ENCODE data around the gene ZNF592.

DNA sequence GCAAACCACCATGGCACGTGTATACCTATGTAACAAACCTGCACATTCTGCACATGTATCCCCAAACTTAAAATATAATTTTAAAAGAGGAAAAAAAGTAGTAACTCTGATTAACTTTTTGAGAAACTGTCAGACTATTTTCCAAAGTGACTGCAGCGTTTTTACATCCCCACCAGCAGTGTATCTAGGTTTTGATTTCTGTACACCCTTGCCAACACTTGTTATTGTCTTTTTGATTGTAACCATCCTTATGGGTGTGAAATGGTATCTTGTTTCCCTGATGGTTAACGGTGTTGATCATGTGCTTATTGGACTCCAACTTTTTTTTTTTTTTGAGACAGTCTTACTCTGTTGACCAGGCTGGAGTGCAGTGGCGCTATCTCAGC, 45.8 kb downstream of the ZNF592 start:
- TF ChIP-seq, protein P1, sequence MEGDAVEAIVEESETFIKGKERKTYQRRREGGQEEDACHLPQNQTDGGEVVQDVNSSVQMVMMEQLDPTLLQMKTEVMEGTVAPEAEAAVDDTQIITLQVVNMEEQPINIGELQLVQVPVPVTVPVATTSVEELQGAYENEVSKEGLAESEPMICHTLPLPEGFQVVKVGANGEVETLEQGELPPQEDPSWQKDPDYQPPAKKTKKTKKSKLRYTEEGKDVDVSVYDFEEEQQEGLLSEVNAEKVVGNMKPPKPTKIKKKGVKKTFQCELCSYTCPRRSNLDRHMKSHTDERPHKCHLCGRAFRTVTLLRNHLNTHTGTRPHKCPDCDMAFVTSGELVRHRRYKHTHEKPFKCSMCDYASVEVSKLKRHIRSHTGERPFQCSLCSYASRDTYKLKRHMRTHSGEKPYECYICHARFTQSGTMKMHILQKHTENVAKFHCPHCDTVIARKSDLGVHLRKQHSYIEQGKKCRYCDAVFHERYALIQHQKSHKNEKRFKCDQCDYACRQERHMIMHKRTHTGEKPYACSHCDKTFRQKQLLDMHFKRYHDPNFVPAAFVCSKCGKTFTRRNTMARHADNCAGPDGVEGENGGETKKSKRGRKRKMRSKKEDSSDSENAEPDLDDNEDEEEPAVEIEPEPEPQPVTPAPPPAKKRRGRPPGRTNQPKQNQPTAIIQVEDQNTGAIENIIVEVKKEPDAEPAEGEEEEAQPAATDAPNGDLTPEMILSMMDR (IDR thresholded peaks at IDR 0.05) = no peak
- TF ChIP-seq POLR2A (IDR thresholded peaks at IDR 0.05) = no peak

Measured in testis (tissue), 2 donors.